ENCODE results near the gene DPYD. TPM values are rescaled to one million over a fixed set of nuclear protein-coding genes. Genes with fewer than 3 reads are reported as not detected.

Gene DPYD
- total and polyA plus RNA-seq, 12 donors, result 4.1 to 22.0 (median 7.0) TPM

GRCh38 chr1:97078872-97079271, 842.0 kb downstream of the DPYD start:
- H3K27ac ChIP-seq, result no peak overlapping the region
- no peaks in the 10 kb centered on the region for H3K9me3 ChIP-seq
- ATAC-seq, result no peak
- H3K4me3 ChIP-seq, result no peak overlapping the region
- intact Hi-C loops (cut with DNase I), result no loop called here
- WGBS, 2 donors, result 92 to 93% methylated on average over 6 of the region's 6 CpGs
- H3K27me3 ChIP-seq, result no peaks in the 10 kb centered on the region
- no peak for TF ChIP-seq CTCF (IDR thresholded peaks at IDR 0.05)
- no peaks in the 10 kb centered on the region for H3K4me1 ChIP-seq
- H3K36me3 ChIP-seq, result peaks cover 0 to 24% (median 6%) of the 10 kb centered on the region in 9 donors
- no peak for DNase-seq

GRCh38 chr1:97077221-97077620, 843.6 kb downstream of the DPYD start:
- Histone ChIP-seq H3K9me3 (no peaks in the 10 kb centered on the region), H3K27me3 (no peaks in the 10 kb centered on the region), H3K36me3 (peaks cover 0 to 24% (median 6%) of the 10 kb centered on the region in 9 donors), H3K4me1 (no peaks in the 10 kb centered on the region), H3K27ac (no peak overlapping the region), H3K4me3 (no peak overlapping the region)
- TF ChIP-seq CTCF (IDR thresholded peaks at IDR 0.05), result no peak
- intact Hi-C loops (cut with DNase I), result no loop called here
- ATAC-seq (no peak), DNase-seq (no peak)
- 64 to 70% methylated on average over 2 of the region's 2 CpGs for WGBS, 2 donors

GRCh38 chr1:97074771-97075170, 846.1 kb downstream of the DPYD start:
- Histone ChIP-seq H3K9me3 (no peaks in the 10 kb centered on the region), H3K4me1 (no peaks in the 10 kb centered on the region), H3K27me3 (no peaks in the 10 kb centered on the region), H3K27ac (no peak overlapping the region), H3K4me3 (no peak overlapping the region), H3K36me3 (peaks cover 0 to 24% (median 6%) of the 10 kb centered on the region in 9 donors)
- ATAC-seq (no peak), DNase-seq (no peak)
- no peak for TF ChIP-seq CTCF (IDR thresholded peaks at IDR 0.05)
- WGBS, 2 donors, result 80 to 84% methylated on average over 2 of the region's 2 CpGs
- intact Hi-C loops (cut with DNase I), result no loop called here

DNA sequence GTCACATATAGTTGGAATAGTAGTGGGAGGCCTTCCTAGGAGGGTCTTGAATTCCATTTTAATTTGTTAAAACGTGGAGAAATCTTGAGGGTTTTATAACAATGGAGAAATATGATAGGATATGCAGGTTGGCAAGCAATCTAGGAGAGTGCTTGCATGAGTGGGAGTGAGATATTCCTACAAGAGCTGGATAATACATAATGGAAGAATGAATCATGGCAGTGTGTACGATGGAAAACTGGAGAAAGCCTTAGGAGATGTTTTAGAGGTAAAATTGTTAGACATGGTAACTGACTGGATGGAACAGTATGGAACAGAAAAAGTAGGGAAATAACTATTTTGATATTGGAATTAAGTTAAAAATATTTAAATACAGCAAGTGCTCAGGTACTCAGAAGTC, 846.9 kb downstream of the DPYD start:
- Histone ChIP-seq H3K4me1 (no peaks in the 10 kb centered on the region), H3K9me3 (no peaks in the 10 kb centered on the region), H3K27ac (no peak overlapping the region), H3K27me3 (no peaks in the 10 kb centered on the region), H3K4me3 (no peak overlapping the region), H3K36me3 (peaks cover 0 to 22% (median 3%) of the 10 kb centered on the region in 9 donors)
- intact Hi-C loops (cut with DNase I), result no loop called here
- DNase-seq (no peak), ATAC-seq (no peak)
- TF ChIP-seq CTCF (IDR thresholded peaks at IDR 0.05), result no peak
- 67 to 69% methylated on average over 2 of the region's 2 CpGs for WGBS, 2 donors

GRCh38 chr1:97073169-97073568, 847.7 kb downstream of the DPYD start:
- Histone ChIP-seq H3K4me1 (no peaks in the 10 kb centered on the region), H3K27me3 (no peaks in the 10 kb centered on the region), H3K36me3 (peaks cover 0 to 14% (median 0%) of the 10 kb centered on the region in 9 donors), H3K4me3 (no peak overlapping the region), H3K27ac (no peak overlapping the region), H3K9me3 (no peaks in the 10 kb centered on the region)
- ATAC-seq (no peak), DNase-seq (no peak)
- intact Hi-C loops (cut with DNase I), result no loop called here
- no peak for TF ChIP-seq CTCF (IDR thresholded peaks at IDR 0.05)

Measured in heart right ventricle (tissue), 16 donors.